Measurements from ENCODE around the gene CLIC3. TPM values are rescaled to one million over a fixed set of nuclear protein-coding genes. Genes with fewer than 3 reads are reported as not detected.

CLIC3 gene
- total RNA-seq, 2 experiments from 2014 or later = not detected

DNA sequence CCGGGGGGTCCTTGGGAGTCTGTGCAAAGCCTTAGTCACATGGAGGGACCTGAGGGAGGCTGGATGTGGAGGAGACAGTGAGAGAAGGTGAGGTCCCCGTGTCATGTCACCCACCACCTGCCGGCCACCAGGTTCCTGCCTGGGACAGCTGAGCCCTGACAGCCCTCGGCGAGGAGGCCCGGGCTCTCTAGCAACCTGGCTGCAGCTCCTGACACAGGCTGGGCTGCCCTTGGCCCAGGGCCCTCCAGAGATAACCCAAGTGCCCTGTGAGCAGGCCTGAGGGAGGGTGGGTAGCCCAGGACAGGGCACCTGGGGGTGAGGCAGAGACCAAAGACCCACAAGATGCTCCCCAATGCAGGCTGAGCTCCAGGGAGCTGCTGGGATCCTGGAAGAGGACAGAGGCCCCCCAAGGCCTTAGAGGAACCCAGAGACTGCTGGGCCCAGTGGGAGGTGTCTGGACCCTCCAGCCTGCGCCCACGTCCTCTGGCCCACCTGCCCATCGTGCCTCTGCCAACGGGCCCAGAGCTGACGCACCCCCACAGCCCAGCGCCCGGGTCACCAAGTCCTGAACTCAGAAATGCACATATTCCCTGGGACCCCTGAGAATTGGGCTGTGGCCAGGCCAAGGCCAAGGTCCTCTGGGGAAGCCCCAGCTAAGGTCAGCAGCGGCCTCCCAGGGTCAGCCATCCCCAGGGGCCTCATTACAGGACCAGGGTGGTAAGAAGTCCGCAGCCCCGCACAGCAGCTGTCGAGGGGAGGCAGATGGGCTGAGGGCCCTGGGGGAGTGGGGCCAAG lies 27.8 kb downstream of the CLIC3 start:
- Histone ChIP-seq H3K4me1 (ENCODE audit: insufficient read depth, low read length, poor library complexity, severe bottlenecking) (peaks cover 8% of the 10 kb centered on the region), H2AFZ (ENCODE audit: low read length) (no peak overlapping the region), H3K36me3 (ENCODE audit: insufficient read depth, low read length) (no peaks in the 10 kb centered on the region), H3K9me2 (ENCODE audit: insufficient read depth, low read length) (no peaks in the 10 kb centered on the region), H3K79me2 (ENCODE audit: insufficient read depth, low read depth, low read length) (no peaks in the 10 kb centered on the region), H3K9me3 (ENCODE audit: low read length) (no peaks in the 10 kb centered on the region), H3K4me3 (ENCODE audit: low read depth, low read length, poor library complexity, severe bottlenecking) (no peak overlapping the region), H3K4me2 (ENCODE audit: low read length) (no peak overlapping the region), H4K20me1 (ENCODE audit: insufficient read depth, low read length) (no peaks in the 10 kb centered on the region), H3K27ac (ENCODE audit: low read depth, low read length, poor library complexity, severe bottlenecking) (no peak overlapping the region)
- TF ChIP-seq, protein P1, sequence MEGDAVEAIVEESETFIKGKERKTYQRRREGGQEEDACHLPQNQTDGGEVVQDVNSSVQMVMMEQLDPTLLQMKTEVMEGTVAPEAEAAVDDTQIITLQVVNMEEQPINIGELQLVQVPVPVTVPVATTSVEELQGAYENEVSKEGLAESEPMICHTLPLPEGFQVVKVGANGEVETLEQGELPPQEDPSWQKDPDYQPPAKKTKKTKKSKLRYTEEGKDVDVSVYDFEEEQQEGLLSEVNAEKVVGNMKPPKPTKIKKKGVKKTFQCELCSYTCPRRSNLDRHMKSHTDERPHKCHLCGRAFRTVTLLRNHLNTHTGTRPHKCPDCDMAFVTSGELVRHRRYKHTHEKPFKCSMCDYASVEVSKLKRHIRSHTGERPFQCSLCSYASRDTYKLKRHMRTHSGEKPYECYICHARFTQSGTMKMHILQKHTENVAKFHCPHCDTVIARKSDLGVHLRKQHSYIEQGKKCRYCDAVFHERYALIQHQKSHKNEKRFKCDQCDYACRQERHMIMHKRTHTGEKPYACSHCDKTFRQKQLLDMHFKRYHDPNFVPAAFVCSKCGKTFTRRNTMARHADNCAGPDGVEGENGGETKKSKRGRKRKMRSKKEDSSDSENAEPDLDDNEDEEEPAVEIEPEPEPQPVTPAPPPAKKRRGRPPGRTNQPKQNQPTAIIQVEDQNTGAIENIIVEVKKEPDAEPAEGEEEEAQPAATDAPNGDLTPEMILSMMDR (conservative IDR thresholded peaks at IDR 0.05; ENCODE audit: low read length) = no peak
- TF ChIP-seq EZH2phosphoT487 (IDR thresholded peaks at IDR 0.05; ENCODE audit: borderline replicate concordance, low read depth, low read length) = no peak
- BruUV-seq (replicated peaks) = no TSS peak
- CTCF ChIA-PET (ENCODE audit: unreplicated experiment) = no interaction called here
- intact Hi-C loops (cut with micrococcal nuclease; ENCODE audit: unreplicated experiment) = no loop called here
- POLR2A ChIA-PET = no interaction called here
- DNase-seq (ENCODE audit: low spot score) = no peak

DNA sequence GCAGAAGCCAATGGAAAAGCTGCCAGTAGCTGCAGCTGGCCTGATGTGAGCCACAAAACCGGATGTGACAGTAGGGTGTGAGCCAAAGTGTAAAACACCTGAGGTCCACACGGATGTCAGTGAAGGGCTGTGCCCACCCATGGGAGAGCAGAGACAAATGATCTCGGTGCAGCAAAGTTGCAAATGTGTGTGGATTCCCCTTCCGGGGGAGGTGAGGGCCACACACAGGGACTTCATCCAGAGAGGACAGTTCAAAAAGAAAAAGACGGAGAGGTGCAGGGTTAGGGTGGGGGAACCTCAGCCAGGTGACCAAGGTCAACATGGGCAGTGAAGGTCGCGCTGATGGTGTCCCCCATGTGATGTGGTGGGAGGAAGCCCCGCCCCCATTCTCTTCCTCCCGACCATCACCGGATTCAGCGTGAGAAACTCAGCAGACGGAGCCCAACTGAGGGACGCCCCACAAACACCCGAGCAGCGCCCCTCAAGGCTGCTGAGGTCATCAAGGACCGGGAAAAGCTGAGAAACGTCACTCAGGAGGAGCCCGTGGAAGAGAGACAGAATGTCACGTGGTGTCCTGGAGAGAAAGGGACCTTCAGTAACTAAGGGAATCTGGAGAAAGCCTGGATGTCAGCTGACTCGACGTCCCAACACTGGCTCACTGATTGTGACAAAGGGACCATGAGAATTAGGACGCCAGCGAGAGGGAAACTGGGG lies 30.4 kb downstream of the CLIC3 start:
- no peaks in the 10 kb centered on the region for H3K36me3 ChIP-seq (ENCODE audit: insufficient read depth, low read length)
- intact Hi-C loops (cut with micrococcal nuclease; ENCODE audit: unreplicated experiment) = no loop called here
- POLR2A ChIA-PET = interaction anchor here (0.7 kb wide), 1 partner anchor 36 kb away, joined by 4 read pairs; no protein-coding TSS in a partner anchor
- H3K27ac ChIP-seq (ENCODE audit: low read depth, low read length, poor library complexity, severe bottlenecking) = no peak overlapping the region
- CTCF ChIA-PET (ENCODE audit: unreplicated experiment) = no interaction called here
- no peaks in the 10 kb centered on the region for H3K79me2 ChIP-seq (ENCODE audit: insufficient read depth, low read depth, low read length)
- H4K20me1 ChIP-seq (ENCODE audit: insufficient read depth, low read length) = no peaks in the 10 kb centered on the region
- BruUV-seq (replicated peaks) = no TSS peak
- peak; percentile 24 for DNase-seq (ENCODE audit: low spot score)
- TF ChIP-seq EZH2phosphoT487 (IDR thresholded peaks at IDR 0.05; ENCODE audit: borderline replicate concordance, low read depth, low read length) = no peak
- TF ChIP-seq, protein P1 (conservative IDR thresholded peaks at IDR 0.05; ENCODE audit: low read length) = no peak
- no peaks in the 10 kb centered on the region for H3K9me3 ChIP-seq (ENCODE audit: low read length)
- no peaks in the 10 kb centered on the region for H3K9me2 ChIP-seq (ENCODE audit: insufficient read depth, low read length)
- H3K4me2 ChIP-seq (ENCODE audit: low read length) = peak overlapping the region; percentile 3; the same call in 1 of the 2 replicates
- peaks cover 8% of the 10 kb centered on the region for H3K4me1 ChIP-seq (ENCODE audit: insufficient read depth, low read length, poor library complexity, severe bottlenecking)
- H3K4me3 ChIP-seq (ENCODE audit: low read depth, low read length, poor library complexity, severe bottlenecking) = peak overlapping the region; percentile 1
- no peak overlapping the region for H2AFZ ChIP-seq (ENCODE audit: low read length)
